HepG2 (cell line): ENCODE measurements around the gene GFRAL.

ENCODE experiments used
- CBX5 ChIP-seq: sonication (generic); formaldehyde crosslinking; IDR thresholded peaks from 2 replicates; pipeline ENCODE4 v1.4.0; 2020; ENCODE audit warnings: missing genetic modification reagents, borderline replicate concordance
- MTF2 ChIP-seq: sonication (generic); formaldehyde crosslinking; IDR thresholded peaks from 2 replicates; pipeline ENCODE4 v1.5.0; 2020; ENCODE audit warnings: missing genetic modification reagents, borderline replicate concordance
- NR1H2 ChIP-seq: sonication (generic); formaldehyde crosslinking; IDR thresholded peaks from 2 replicates; pipeline ENCODE4 v1.8.1; 2022; ENCODE audit warnings: low read depth, missing genetic modification reagents, borderline replicate concordance
- SMC3 ChIP-seq: IDR thresholded peaks from 2 replicates; pipeline ENCODE4 v1.6.1; 2011; ENCODE audit warnings: low read length, improper control_type of control experiment
- SRF ChIP-seq: IDR thresholded peaks from 2 replicates; pipeline ENCODE4 v1.6.1; 2011; ENCODE audit warnings: mild to moderate bottlenecking, low read depth, low read length, moderate library complexity
- ZNF138 ChIP-seq: sonication (generic); formaldehyde crosslinking; IDR thresholded peaks from 2 replicates; pipeline ENCODE4 v1.5.0; 2020; ENCODE audit warnings: mild to moderate bottlenecking, low read depth, missing genetic modification reagents
- ZNF704 ChIP-seq: sonication (generic); formaldehyde crosslinking; IDR thresholded peaks from 2 replicates; pipeline ENCODE4 v1.8.1; 2023; ENCODE audit warnings: mild to moderate bottlenecking, inconsistent platforms, moderate library complexity, missing genetic modification reagents, borderline replicate concordance
- ZNF761 ChIP-seq: sonication (generic); formaldehyde crosslinking; conservative IDR thresholded peaks from 2 replicates; pipeline ENCODE4 v1.4.0; 2020; ENCODE audit warnings: mild to moderate bottlenecking, missing genetic modification reagents
- TF ChIP-seq, protein P1 (sequence below): IDR thresholded peaks from 2 replicates; pipeline ENCODE4 v1.6.1; 2016; ENCODE audit warnings: low read depth
- TF ChIP-seq, protein P2 (sequence below): sonication (generic); formaldehyde crosslinking; IDR thresholded peaks from 2 replicates; pipeline ENCODE4 v1.5.0; 2020; ENCODE audit warnings: mild to moderate bottlenecking, missing genetic modification reagents, moderate library complexity

GRCh38 chr6:55433446-55434130 lies 106.3 kb downstream of the GFRAL start:
- TF ChIP-seq ZNF761 (CRISPR knock-in tag) (no peak), MTF2 (CRISPR knock-in tag) (no peak), SRF (no peak), SMC3 (no peak), ZNF138 (CRISPR knock-in tag) (no peak), CBX5 (CRISPR knock-in tag) (no peak), ZNF704 (CRISPR knock-in tag) (no peak), NR1H2 (CRISPR knock-in tag) (no peak)
- TF ChIP-seq, protein P1, sequence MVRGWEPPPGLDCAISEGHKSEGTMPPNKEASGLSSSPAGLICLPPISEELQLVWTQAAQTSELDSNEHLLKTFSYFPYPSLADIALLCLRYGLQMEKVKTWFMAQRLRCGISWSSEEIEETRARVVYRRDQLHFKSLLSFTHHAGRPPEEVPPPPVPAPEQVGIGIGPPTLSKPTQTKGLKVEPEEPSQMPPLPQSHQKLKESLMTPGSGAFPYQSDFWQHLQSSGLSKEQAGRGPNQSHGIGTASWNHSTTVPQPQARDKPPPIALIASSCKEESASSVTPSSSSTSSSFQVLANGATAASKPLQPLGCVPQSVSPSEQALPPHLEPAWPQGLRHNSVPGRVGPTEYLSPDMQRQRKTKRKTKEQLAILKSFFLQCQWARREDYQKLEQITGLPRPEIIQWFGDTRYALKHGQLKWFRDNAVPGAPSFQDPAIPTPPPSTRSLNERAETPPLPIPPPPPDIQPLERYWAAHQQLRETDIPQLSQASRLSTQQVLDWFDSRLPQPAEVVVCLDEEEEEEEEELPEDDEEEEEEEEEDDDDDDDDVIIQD (CRISPR knock-in tag): no peak
- TF ChIP-seq, protein P2, sequence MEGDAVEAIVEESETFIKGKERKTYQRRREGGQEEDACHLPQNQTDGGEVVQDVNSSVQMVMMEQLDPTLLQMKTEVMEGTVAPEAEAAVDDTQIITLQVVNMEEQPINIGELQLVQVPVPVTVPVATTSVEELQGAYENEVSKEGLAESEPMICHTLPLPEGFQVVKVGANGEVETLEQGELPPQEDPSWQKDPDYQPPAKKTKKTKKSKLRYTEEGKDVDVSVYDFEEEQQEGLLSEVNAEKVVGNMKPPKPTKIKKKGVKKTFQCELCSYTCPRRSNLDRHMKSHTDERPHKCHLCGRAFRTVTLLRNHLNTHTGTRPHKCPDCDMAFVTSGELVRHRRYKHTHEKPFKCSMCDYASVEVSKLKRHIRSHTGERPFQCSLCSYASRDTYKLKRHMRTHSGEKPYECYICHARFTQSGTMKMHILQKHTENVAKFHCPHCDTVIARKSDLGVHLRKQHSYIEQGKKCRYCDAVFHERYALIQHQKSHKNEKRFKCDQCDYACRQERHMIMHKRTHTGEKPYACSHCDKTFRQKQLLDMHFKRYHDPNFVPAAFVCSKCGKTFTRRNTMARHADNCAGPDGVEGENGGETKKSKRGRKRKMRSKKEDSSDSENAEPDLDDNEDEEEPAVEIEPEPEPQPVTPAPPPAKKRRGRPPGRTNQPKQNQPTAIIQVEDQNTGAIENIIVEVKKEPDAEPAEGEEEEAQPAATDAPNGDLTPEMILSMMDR (CRISPR knock-in tag): no peak
